Stimulated activated CD8-positive, alpha-beta memory T cell treated with anti-CD3 and anti-CD28 coated beads, Interleukin-7, amount 100 ng/mL, for 4 hours (primary cell): ENCODE data around the gene C6.
"Not testable (repeated sequence)": the region's sequence is repeated elsewhere in the genome, so short reads cannot be mapped to it uniquely, and the experiment has no call there.

Experiments
- DNase-seq, 2 donors: peaks; one replicate each; pipeline ENCODE4 v3.0.0-alpha.2; 2020; ENCODE audit warnings: low read depth in 2 of 2

The C6 gene

DNA sequence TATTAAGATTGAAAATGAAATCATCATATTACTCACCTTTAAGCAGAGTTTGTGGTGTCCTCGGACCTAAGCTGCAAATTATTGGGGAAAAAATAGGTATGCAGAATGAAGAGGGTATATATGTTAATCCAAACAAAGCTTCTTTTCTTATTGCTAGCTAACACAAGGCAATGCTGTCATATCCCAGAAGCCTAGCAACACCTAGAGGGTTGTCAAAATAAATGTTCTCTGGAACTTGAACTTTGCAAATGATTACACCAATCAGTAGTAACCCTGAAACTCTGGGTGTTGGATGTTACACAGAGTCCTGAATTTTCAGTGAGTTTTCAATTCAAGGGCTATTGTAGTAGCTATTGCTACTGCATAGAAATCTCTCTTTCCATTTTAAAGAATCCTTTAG lies at the start of gene C6:
TSS of gene C6 (minus strand) at position 193 of the 400 bp plus-strand sequence. CDS start 10,302 bp downstream, outside the sequence.
- DNase-seq: no peak

GRCh38 chr5:41256400-41256799 lies 43.1 kb upstream of the C6 start:
- DNase-seq: no peak

DNA sequence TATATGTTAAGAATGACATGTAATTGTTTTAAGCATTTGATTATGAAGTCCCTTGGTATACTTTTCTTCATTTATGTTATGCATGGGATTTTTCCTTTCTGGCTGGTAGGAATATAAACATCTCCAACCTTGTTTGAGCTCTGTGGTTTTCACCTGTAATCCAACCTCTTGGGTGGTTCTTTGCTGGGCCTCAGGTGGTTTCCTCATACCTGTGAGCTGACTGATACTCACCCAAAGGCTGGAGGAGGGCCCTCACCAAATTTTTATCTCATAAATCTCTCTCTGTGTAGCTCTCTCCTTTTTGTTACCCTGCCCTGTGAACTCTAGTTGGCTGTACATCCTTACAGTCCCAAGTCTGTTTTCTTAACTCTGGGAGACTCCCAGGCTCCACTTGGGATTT lies 39.8 kb upstream of the C6 start:
- DNase-seq: no peak

- no peak for DNase-seq
Measured at GRCh38 chr5:41252036-41252435, 38.7 kb upstream of the C6 start.

GRCh38 chr5:41250351-41250987 lies 37.1 kb upstream of the C6 start:
- no peak for DNase-seq

DNA sequence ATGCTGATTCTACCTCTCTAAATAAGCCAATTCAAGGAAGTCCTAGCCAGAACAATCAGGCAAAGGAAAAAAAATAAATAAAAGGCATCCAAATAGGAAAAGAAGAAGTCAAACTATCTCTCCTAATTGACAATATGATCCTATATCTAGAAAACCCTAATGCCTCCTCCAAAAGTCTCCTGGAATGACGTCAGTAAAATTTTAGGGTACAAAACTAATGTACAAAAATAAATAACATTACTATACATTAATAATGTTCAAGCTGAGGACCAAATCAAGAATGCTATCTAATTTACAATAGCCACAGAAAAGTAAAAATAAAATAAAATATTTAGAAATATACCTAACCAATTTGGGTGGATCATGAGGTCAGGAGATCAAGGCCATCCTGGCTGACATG lies 33.8 kb upstream of the C6 start:
- DNase-seq: no peak

DNA sequence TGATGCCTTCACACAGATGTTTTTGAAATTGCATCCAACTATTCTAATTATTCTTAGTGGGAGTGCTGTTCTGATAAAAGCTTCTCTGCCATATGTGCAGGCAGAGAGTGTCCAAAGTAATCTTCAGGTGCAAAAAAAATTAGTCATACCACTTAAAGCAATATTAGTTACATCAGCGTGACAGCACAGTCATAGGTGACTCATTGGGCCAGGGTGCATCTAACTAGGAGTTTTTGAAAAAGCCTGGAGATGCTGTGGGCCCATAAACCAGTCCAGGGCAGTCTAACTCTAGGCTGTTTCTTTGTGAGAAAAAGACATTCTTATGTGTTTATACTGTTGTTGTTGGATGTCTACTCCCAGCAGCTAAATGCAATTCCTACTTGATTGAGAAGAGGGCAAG lies 33.0 kb upstream of the C6 start:
- DNase-seq: no peak

DNA sequence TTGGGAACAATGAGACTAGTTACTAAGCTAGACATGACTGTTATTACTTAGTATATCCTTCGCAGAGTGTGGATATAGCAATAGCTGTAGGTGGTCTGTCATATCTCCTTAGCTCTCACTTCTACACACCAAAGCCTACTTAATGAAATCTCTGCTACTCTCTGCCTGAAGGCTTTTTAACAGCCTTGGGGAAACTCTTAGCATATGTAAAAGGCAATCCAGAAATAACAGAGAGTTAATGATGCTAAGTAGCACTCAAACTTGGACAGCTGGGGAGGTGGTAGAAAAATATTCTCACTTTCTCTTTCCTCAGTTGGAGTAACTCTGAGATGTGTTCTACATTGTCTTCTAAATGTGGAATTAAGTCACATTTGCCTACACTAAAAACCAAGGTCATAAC lies 30.2 kb upstream of the C6 start:
- no peak for DNase-seq

DNA sequence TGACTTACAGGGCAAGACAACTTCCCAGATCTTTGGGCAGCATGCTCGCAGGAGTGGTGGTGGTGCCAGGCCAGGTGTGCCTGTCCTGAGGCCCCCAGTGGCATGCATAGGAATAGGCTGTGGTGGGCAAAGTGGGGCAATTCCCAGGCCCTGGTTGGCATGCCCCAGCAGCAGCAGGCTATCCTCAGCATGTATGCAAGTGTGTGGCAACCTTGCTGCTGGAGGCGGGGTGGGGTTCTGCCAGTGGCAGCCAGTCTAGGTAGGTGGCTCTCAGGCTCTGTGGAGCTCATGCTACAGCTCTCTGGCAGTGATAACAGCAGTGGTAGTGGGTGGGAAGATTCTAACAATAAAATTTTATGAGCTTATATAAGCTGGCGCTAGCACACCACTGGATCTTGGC lies 27.7 kb upstream of the C6 start:
- DNase-seq: no peak

GRCh38 chr5:41240390-41240789 lies 27.1 kb upstream of the C6 start:
- no peak for DNase-seq

- no peak for DNase-seq
Measured at GRCh38 chr5:41234475-41234874, 21.1 kb upstream of the C6 start.

DNA sequence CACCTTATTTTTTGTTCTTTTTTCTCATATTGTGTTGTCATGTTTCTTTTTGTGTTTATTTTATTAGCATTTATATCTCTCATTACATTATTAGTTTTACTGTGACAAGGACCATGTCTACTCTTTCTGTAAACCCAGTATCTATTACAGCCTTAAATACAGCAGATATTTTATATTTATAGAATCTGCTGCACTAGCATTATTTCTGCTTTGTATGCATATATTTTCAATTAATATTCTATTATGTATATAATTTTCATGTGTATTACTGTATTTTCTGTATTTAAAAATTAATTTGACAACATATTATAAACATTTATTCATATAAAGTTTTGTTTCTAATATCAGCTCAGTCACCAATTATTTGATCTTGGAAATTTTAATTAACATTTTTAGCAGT lies 19.5 kb upstream of the C6 start:
- DNase-seq: no peak

- DNase-seq: not testable (repeated sequence)
Measured at GRCh38 chr5:41230276-41230675, 16.9 kb upstream of the C6 start.

DNA sequence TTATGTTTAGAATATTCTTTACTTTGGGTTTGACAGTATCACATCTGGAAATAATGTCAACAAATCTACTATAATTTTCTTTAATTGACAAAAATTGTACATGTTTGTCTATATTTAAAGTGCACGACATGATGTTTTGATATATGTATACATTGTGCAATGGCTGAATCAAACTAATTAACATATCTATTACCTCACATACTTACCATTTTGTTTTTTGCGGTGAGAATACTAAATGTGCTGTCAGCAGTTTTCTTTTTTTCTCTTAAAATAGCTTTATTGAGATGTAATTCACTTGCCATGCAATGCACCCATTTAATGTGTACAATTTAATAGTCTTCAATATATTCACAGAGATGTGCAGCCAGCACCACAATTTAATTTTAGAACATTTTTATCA lies 10.6 kb upstream of the C6 start:
- DNase-seq: no peak

DNA sequence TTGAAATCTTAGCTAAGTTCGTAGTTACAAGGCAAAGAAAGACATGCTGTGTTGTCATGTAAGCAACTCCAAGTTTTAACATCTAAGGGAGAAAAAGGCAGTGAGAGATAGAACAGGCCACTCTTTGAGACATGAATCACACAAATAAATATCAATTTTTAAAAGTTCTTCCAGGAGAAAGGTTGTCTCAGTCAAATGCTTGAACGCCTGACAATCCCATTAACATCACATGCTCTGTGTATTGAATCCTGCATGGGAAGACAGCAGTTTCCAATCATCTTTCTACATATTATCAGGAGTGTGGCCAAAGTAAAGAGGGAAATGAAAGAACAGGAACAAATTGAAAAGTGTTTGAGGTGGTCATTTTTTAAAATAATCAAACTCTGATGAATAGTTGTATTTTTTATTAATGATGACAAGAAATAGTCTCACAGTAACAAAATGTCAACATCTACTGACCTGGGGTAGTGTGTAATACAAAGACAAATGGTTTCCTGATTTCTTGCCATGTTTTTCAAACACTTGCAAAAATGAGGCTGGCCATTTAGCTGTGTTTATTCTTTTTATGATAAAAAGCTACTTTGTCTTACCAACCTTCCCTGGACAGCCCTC lies 6.4 kb upstream of the C6 start:
- no peak for DNase-seq

- no peak for DNase-seq
Measured at GRCh38 chr5:41218929-41219657, 5.8 kb upstream of the C6 start.

DNA sequence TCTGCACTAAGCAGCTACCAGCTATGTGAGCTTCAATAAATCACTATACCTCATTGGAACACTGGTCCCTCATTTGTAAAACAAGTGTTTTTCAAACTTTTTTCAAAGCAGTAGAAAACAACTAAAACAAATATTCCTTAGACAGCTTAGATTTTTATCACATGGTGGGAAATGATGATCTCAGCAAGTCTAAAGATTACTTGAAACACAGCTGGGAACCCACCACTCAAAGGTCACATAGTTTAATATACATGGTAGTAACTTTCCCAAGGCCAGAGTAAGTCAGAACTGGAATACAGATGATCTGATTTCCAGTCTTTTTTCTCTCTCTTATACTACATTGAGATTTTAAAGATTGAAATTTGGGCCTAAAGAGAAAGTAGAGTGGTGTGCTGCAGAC lies 850 bp upstream of the C6 start:
- no peak for DNase-seq

- no peak for DNase-seq
Measured at GRCh38 chr5:41212935-41213334, 397 bp downstream of the C6 start.

GRCh38 chr5:41211417-41211816 lies 1.9 kb downstream of the C6 start:
- no peak for DNase-seq

DNA sequence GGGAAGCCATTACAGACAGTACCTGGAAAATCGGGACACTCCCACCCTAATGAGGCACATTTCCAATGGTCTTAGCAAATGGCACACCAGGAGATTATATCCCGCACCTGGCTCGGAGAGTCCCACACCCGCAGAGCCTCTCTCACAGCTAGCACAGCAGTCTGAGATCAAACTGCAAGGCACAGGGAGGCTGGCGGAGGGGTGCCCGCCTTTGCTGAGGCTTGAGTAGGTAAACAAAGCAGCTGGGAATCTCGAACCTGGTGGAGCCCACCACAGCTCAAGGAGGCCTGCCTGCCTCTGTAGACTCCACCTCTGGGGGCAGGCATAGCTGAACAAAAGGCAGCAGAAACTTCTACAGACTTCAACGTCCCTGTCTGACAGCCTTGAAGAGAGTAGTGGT lies 7.9 kb downstream of the C6 start:
- DNase-seq: not testable (repeated sequence)

- no peak for DNase-seq
Measured at GRCh38 chr5:41203033-41203432, 10.3 kb downstream of the C6 start.

DNA sequence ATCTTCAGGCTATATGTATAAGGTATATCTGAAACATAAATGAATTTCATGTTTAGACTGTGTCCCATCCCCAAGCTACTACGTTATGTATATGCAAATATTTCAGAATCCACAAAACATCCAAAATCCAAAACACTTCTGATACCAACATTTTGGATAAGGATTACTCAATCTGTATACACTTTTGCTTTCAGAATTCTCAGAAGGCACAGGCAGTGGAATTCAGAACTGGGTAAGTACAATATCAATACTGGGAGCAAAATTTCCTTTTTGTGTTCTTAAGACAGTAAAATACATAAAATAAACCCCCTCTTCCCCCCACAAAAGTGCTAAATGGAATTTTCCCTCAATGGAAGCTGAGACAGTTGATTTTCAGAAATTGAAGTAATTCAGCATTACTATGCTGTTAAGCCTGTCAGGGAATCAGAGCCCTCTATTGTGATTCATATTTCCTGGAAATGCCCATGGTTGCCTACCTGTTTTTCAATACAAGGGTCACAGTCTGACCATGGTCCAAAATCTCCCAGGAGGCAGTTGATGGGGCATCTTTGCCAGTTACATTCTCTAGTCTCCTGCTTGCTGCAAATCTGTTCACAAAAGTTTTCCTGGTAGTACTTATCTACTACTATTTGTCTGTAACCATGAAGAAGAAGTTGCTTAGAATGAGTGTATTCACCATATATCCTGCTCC lies 12.1 kb downstream of the C6 start:
- DNase-seq: no peak

DNA sequence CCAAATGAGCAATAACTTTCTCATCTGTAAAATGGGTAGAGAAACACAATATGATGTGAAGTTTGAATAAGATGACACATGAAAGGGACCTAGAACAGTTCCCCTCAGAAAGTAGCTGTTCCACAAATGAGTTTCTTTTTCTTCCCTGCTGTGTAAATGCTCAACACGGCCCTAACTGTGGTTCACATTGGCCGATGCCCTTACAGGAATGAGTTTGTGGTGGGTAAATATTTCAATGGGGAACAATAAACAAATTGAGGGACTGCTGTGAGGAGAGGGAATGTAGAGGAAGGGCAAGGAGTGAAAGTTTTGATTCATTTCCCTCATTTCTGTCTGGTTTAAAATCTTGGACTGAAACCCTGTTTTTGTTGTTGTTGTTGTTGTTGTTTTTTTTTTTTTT lies 12.8 kb downstream of the C6 start:
- DNase-seq: no peak
